ENCODE measurements around the gene DNAJB2.
A peak's percentile ranks its signal among the peaks of the same experiment; 100 is the strongest.
"Not testable (repeated sequence)": the region's sequence is repeated elsewhere in the genome, so short reads cannot be mapped to it uniquely, and the experiment has no call there.

The DNAJB2 gene

GRCh38 chr2:219306047-219306446 lies 26.9 kb downstream of the DNAJB2 start:
- no peak for DNase-seq

- peak; percentile 85 for DNase-seq
Observed at GRCh38 chr2:219308142-219309101, 29.3 kb downstream of the DNAJB2 start.

GRCh38 chr2:219309278-219309677 lies 30.1 kb downstream of the DNAJB2 start, which contains the start of gene PTPRN:
Gene PTPRN, minus strand, starts transcription at chr2:219309401. Its CDS starts 69 bp downstream, at chr2:219309332.
- DNase-seq: peak; percentile 83

- not testable (repeated sequence) for DNase-seq
Observed at GRCh38 chr2:219312683-219313263, 33.6 kb downstream of the DNAJB2 start.

- DNase-seq: peak; percentile 34
Observed at GRCh38 chr2:219314804-219315468, 35.8 kb downstream of the DNAJB2 start.

GRCh38 chr2:219323434-219323833 lies 44.3 kb downstream of the DNAJB2 start:
- no peak for DNase-seq

GRCh38 chr2:219325136-219325535 lies 46.0 kb downstream of the DNAJB2 start:
- no peak for DNase-seq

- no peak for DNase-seq
Observed at GRCh38 chr2:219325657-219326315, 46.6 kb downstream of the DNAJB2 start.

GRCh38 chr2:219327719-219328118 lies 48.6 kb downstream of the DNAJB2 start:
- no peak for DNase-seq

GRCh38 chr2:219331560-219332213 lies 52.5 kb downstream of the DNAJB2 start:
- peak; percentile 35 for DNase-seq

GRCh38 chr2:219332542-219332941 lies 53.4 kb downstream of the DNAJB2 start, which contains the start of gene RESP18:
Gene RESP18, minus strand, starts transcription at chr2:219332744.
- DNase-seq: no peak

GRCh38 chr2:219334076-219334475 lies 54.9 kb downstream of the DNAJB2 start:
- DNase-seq: no peak

GRCh38 chr2:219335373-219335786 lies 56.2 kb downstream of the DNAJB2 start:
- DNase-seq: no peak

All from fibroblast of upper back skin (primary cell).